Neural progenitor cell (in vitro differentiated cells): Measurements from ENCODE around the gene KCNJ10. TPM values are rescaled to one million over a fixed set of nuclear protein-coding genes. Genes with fewer than 3 reads are reported as not detected.

ENCODE experiments used
- DNase-seq: peaks from one replicate; pipeline ENCODE4 v3.0.0-alpha.2; 2016; ENCODE audit warnings: low spot score
- H2AFZ ChIP-seq: fragments of 200-600 bp; sonication (generic); replicated peaks from 2 replicates; pipeline ENCODE4 v1.6.1; 2016; ENCODE audit warnings: antibody characterized with exemption
- H3F3A ChIP-seq: fragments of 200-600 bp; sonication (generic); 2 replicates; pipeline ENCODE4 v1.6.1; 2016; ENCODE audit warnings: antibody characterized with exemption, low read depth
- H3K27ac ChIP-seq: fragments of 200-600 bp; sonication (generic); 2 replicates; pipeline ENCODE4 v1.5.1; 2016; ENCODE audit warnings: mild to moderate bottlenecking
- H3K27me3 ChIP-seq: fragments of 200-600 bp; sonication (generic); 2 replicates; pipeline ENCODE4 v1.6.1; 2016; ENCODE audit warnings: mild to moderate bottlenecking, moderate library complexity
- H3K36me3 ChIP-seq: fragments of 200-600 bp; sonication (generic); 2 replicates; pipeline ENCODE4 v1.5.1; 2016
- H3K4me1 ChIP-seq: fragments of 200-600 bp; sonication (generic); 2 replicates; pipeline ENCODE4 v1.6.1; 2016; ENCODE audit warnings: mixed run types
- H3K4me2 ChIP-seq: fragments of 200-600 bp; sonication (generic); 2 replicates; pipeline ENCODE4 v1.6.1; 2016
- H3K4me3 ChIP-seq: fragments of 200-600 bp; sonication (generic); 2 replicates; pipeline ENCODE4 v1.5.1; 2016
- H3K79me2 ChIP-seq: fragments of 200-600 bp; sonication (generic); 2 replicates; pipeline ENCODE4 v1.6.1; 2016; ENCODE audit warnings: low read depth
- H3K9ac ChIP-seq: fragments of 200-600 bp; sonication (generic); 2 replicates; pipeline ENCODE4 v1.6.1; 2016
- H3K9me3 ChIP-seq: fragments of 200-600 bp; sonication (generic); 2 replicates; pipeline ENCODE4 v1.5.1; 2016; ENCODE audit warnings: low read depth
- H4K20me1 ChIP-seq: fragments of 200-600 bp; sonication (generic); 2 replicates; pipeline ENCODE4 v1.6.1; 2016; ENCODE audit warnings: low read depth
- H3K27ac Mint-ChIP-seq: 3 replicates; pipeline ENCODE4 v1.8.0; 2021; ENCODE audit warnings: mixed read lengths
- H3K27me3 Mint-ChIP-seq: 2 replicates; pipeline ENCODE4 v1.8.0; 2022; ENCODE audit warnings: low read depth, mild to moderate bottlenecking, inconsistent platforms, moderate library complexity, mixed read lengths; ENCODE audit not compliant: insufficient read depth
- H3K36me3 Mint-ChIP-seq: 3 replicates; pipeline ENCODE4 v1.8.0; 2021; ENCODE audit warnings: mixed read lengths
- H3K4me1 Mint-ChIP-seq: 3 replicates; pipeline ENCODE4 v1.8.0; 2021; ENCODE audit warnings: mixed read lengths
- H3K4me3 Mint-ChIP-seq: 3 replicates; pipeline ENCODE4 v1.8.0; 2021; ENCODE audit warnings: mild to moderate bottlenecking, moderate library complexity, mixed read lengths
- H3K9me3 Mint-ChIP-seq: 3 replicates; pipeline ENCODE4 v1.8.0; 2020; ENCODE audit warnings: mixed read lengths
- EZH2 ChIP-seq: fragments of 200-600 bp; sonication (generic); IDR thresholded peaks from 2 replicates; pipeline ENCODE4 v1.6.1; 2017; ENCODE audit warnings: antibody characterized with exemption, mild to moderate bottlenecking, moderate library complexity
- EZH2phosphoT487 ChIP-seq: fragments of 200-600 bp; sonication (generic); IDR thresholded peaks from 2 replicates; pipeline ENCODE4 v1.6.1; 2017; ENCODE audit warnings: antibody characterized with exemption
- total RNA-seq: library from RNA; depleted of rRNA; stranded (reverse); fragments of >200 nt; gene quantifications from 2 replicates; pipeline ENCODE4 v1.2.3, GENCODE V29; 2015; ENCODE audit warnings: low replicate concordance
- TF ChIP-seq, protein P1 (sequence below): fragments of 200-600 bp; sonication (generic); IDR thresholded peaks from 2 replicates; pipeline ENCODE4 v1.5.1; 2017; ENCODE audit warnings: antibody characterized with exemption, mild to moderate bottlenecking

The KCNJ10 gene
- total RNA-seq, 1 donor from 2014 or later: not detected

- no peaks in the 10 kb centered on the region for H4K20me1 ChIP-seq
- TF ChIP-seq EZH2phosphoT487 (no peak), EZH2 (no peak)
- TF ChIP-seq, protein P1, sequence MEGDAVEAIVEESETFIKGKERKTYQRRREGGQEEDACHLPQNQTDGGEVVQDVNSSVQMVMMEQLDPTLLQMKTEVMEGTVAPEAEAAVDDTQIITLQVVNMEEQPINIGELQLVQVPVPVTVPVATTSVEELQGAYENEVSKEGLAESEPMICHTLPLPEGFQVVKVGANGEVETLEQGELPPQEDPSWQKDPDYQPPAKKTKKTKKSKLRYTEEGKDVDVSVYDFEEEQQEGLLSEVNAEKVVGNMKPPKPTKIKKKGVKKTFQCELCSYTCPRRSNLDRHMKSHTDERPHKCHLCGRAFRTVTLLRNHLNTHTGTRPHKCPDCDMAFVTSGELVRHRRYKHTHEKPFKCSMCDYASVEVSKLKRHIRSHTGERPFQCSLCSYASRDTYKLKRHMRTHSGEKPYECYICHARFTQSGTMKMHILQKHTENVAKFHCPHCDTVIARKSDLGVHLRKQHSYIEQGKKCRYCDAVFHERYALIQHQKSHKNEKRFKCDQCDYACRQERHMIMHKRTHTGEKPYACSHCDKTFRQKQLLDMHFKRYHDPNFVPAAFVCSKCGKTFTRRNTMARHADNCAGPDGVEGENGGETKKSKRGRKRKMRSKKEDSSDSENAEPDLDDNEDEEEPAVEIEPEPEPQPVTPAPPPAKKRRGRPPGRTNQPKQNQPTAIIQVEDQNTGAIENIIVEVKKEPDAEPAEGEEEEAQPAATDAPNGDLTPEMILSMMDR: no peak
- Mint-ChIP-seq H3K9me3 (no peaks in the 10 kb centered on the region), H3K4me3 (no peak overlapping the region), H3K27ac (no peak overlapping the region), H3K4me1 (no peaks in the 10 kb centered on the region), H3K36me3 (no peaks in the 10 kb centered on the region), H3K27me3 (peaks cover 3% of the 10 kb centered on the region)
- H3K4me2 ChIP-seq: no peak overlapping the region
- no peak overlapping the region for H3K4me3 ChIP-seq
- no peaks in the 10 kb centered on the region for H3K27me3 ChIP-seq
- H3F3A ChIP-seq: peaks cover 9% of the 10 kb centered on the region
- no peaks in the 10 kb centered on the region for H3K4me1 ChIP-seq
- no peaks in the 10 kb centered on the region for H3K36me3 ChIP-seq
- DNase-seq: no peak
- no peak overlapping the region for H3K9ac ChIP-seq
- H3K27ac ChIP-seq: no peak overlapping the region
- H3K79me2 ChIP-seq: no peaks in the 10 kb centered on the region
- H3K9me3 ChIP-seq: no peaks in the 10 kb centered on the region
- peak overlapping the region; percentile 17 for H2AFZ ChIP-seq
These were observed 78.4 kb downstream of the KCNJ10 start for GRCh38 chr1:159991513-159991912.

GRCh38 chr1:159990005-159990404 is 80.0 kb downstream of the KCNJ10 start:
- H3K27me3 Mint-ChIP-seq: peaks cover 3% of the 10 kb centered on the region
- H3K4me2 ChIP-seq: no peak overlapping the region
- no peak overlapping the region for H2AFZ ChIP-seq
- peaks cover 9% of the 10 kb centered on the region for H3F3A ChIP-seq
- H3K4me1 ChIP-seq: no peaks in the 10 kb centered on the region
- H3K36me3 ChIP-seq: no peaks in the 10 kb centered on the region
- no peaks in the 10 kb centered on the region for H3K79me2 ChIP-seq
- H3K4me1 Mint-ChIP-seq: no peaks in the 10 kb centered on the region
- H4K20me1 ChIP-seq: no peaks in the 10 kb centered on the region
- H3K36me3 Mint-ChIP-seq: no peaks in the 10 kb centered on the region
- no peaks in the 10 kb centered on the region for H3K9me3 ChIP-seq
- no peaks in the 10 kb centered on the region for H3K9me3 Mint-ChIP-seq
- H3K27me3 ChIP-seq: no peaks in the 10 kb centered on the region
- no peak overlapping the region for H3K27ac Mint-ChIP-seq
- H3K4me3 ChIP-seq: no peak overlapping the region
- H3K9ac ChIP-seq: no peak overlapping the region
- DNase-seq: no peak
- no peak overlapping the region for H3K27ac ChIP-seq
- no peak for TF ChIP-seq EZH2
- no peak for TF ChIP-seq EZH2phosphoT487
- TF ChIP-seq, protein P1: no peak
- no peak overlapping the region for H3K4me3 Mint-ChIP-seq

DNA sequence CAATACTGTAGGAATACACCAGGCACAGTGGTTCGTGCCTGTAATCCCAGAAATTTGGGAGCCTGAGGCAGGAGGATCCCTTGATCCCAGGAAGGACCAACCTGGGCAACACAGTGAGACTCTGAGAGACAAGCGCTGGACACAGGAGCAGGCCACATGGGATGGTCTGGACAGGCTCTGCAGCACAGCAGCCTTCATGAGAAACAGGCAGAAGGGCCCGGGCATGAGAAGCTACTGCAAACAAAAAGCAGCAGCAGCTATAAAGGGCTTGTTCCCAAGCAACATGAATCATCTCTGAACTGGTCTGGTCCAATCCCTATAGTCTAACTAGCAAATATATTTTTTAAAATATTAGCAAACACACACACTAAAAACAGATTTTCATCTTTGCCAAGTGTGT is 80.4 kb downstream of the KCNJ10 start:
- Histone ChIP-seq H4K20me1 (no peaks in the 10 kb centered on the region), H3K9me3 (no peaks in the 10 kb centered on the region), H3K36me3 (no peaks in the 10 kb centered on the region), H3F3A (peaks cover 9% of the 10 kb centered on the region), H3K9ac (no peak overlapping the region), H3K27me3 (no peaks in the 10 kb centered on the region), H3K4me2 (no peak overlapping the region), H3K4me3 (no peak overlapping the region), H3K27ac (no peak overlapping the region), H3K4me1 (no peaks in the 10 kb centered on the region), H2AFZ (no peak overlapping the region), H3K79me2 (no peaks in the 10 kb centered on the region)
- Mint-ChIP-seq H3K36me3 (no peaks in the 10 kb centered on the region), H3K4me1 (no peaks in the 10 kb centered on the region), H3K27me3 (peaks cover 3% of the 10 kb centered on the region), H3K9me3 (no peaks in the 10 kb centered on the region), H3K27ac (no peak overlapping the region), H3K4me3 (no peak overlapping the region)
- no peak for TF ChIP-seq EZH2
- TF ChIP-seq EZH2phosphoT487: no peak
- TF ChIP-seq, protein P1: no peak
- no peak for DNase-seq
